Osteoblast (primary cell): Measurements from ENCODE around the gene OPN1SW. TPM values are rescaled to one million over a fixed set of nuclear protein-coding genes. Genes with fewer than 3 reads are reported as not detected.

ENCODE experiments used
- DNase-seq: peaks from one replicate; pipeline ENCODE4 v3.0.0; 2011; ENCODE audit warnings: low spot score, mixed read lengths; ENCODE audit not compliant: insufficient read length; ENCODE audit errors: missing footprints
- H2AFZ ChIP-seq: 2 replicates; pipeline ENCODE4 v1.6.0; 2011; ENCODE audit warnings: mild to moderate bottlenecking, low read length
- H3K27ac ChIP-seq: 2 replicates; pipeline ENCODE4 v1.5.1; 2011; ENCODE audit warnings: mild to moderate bottlenecking, low read depth, low read length, moderate library complexity
- H3K27me3 ChIP-seq: 2 replicates; pipeline ENCODE4 v1.6.0; 2012; ENCODE audit warnings: mild to moderate bottlenecking, control low read depth, inconsistent platforms, low read length, moderate library complexity; ENCODE audit not compliant: insufficient read depth
- H3K36me3 ChIP-seq: 2 replicates; pipeline ENCODE4 v1.5.1; 2011; ENCODE audit warnings: mild to moderate bottlenecking, low read length, control low read depth, moderate library complexity; ENCODE audit not compliant: insufficient read depth
- H3K4me1 ChIP-seq: 2 replicates; pipeline ENCODE4 v1.5.1; 2011; ENCODE audit warnings: mild to moderate bottlenecking, low read length, control low read depth, moderate library complexity; ENCODE audit not compliant: insufficient read depth
- H3K4me2 ChIP-seq: 2 replicates; pipeline ENCODE4 v1.6.0; 2011; ENCODE audit warnings: mild to moderate bottlenecking, low read length; ENCODE audit not compliant: insufficient read depth
- H3K4me3 ChIP-seq: fragments of 200-600 bp; sonication (generic); 3 replicates; pipeline ENCODE4 v1.5.1; 2012; ENCODE audit warnings: mild to moderate bottlenecking, low read length, inconsistent platforms; ENCODE audit not compliant: insufficient read depth
- H3K79me2 ChIP-seq: 2 replicates; pipeline ENCODE4 v1.6.0; 2012; ENCODE audit warnings: mild to moderate bottlenecking, low read length, control low read depth, inconsistent platforms; ENCODE audit not compliant: insufficient read depth
- H3K9me3 ChIP-seq: 2 replicates; pipeline ENCODE4 v1.5.1; 2011; ENCODE audit warnings: low read depth, low read length, control low read depth
- H4K20me1 ChIP-seq: 2 replicates; pipeline ENCODE4 v1.6.0; 2012; ENCODE audit warnings: mild to moderate bottlenecking, low read length, control low read depth; ENCODE audit not compliant: insufficient read depth
- total RNA-seq: library from RNA; depleted of rRNA; stranded (reverse); fragments of >200 nt; gene quantifications from 2 replicates; pipeline ENCODE4 v1.2.3, GENCODE V29; 2012
- TF ChIP-seq, protein P1 (sequence below): IDR thresholded peaks from 2 replicates; pipeline ENCODE4 v1.5.1; 2011; ENCODE audit warnings: mild to moderate bottlenecking, low read depth, low read length, moderate library complexity; ENCODE audit errors: extremely low read depth

The OPN1SW gene
- total RNA-seq, 1 donor = not detected

DNA sequence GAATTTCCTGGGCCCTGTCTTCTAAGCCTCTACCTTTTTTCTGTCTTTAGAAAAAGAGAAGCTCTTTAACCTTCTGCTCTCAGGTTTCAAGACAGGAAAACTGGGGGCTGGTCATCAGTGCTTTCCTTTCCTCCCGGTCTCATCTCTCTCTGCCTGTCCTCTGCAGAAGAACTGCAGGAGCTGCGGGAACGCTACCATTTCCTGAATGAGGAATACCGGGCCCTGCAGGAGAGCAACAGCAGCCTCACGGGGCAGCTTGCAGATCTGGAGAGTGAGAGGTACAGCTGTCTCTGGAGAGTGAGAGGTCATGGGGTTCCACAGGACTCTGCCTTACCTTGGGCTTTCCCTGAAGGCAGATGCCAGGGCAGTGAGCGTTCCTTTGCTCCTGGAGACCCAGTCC is 28.9 kb upstream of the OPN1SW start:
- no peaks in the 10 kb centered on the region for H4K20me1 ChIP-seq
- H3K27me3 ChIP-seq = no peaks in the 10 kb centered on the region
- H3K4me2 ChIP-seq = no peak overlapping the region
- no peak overlapping the region for H2AFZ ChIP-seq
- no peak overlapping the region for H3K4me3 ChIP-seq
- no peaks in the 10 kb centered on the region for H3K4me1 ChIP-seq
- DNase-seq = no peak
- H3K36me3 ChIP-seq = peaks cover 5% of the 10 kb centered on the region
- no peaks in the 10 kb centered on the region for H3K9me3 ChIP-seq
- H3K79me2 ChIP-seq = no peaks in the 10 kb centered on the region
- no peak overlapping the region for H3K27ac ChIP-seq
- TF ChIP-seq, protein P1, sequence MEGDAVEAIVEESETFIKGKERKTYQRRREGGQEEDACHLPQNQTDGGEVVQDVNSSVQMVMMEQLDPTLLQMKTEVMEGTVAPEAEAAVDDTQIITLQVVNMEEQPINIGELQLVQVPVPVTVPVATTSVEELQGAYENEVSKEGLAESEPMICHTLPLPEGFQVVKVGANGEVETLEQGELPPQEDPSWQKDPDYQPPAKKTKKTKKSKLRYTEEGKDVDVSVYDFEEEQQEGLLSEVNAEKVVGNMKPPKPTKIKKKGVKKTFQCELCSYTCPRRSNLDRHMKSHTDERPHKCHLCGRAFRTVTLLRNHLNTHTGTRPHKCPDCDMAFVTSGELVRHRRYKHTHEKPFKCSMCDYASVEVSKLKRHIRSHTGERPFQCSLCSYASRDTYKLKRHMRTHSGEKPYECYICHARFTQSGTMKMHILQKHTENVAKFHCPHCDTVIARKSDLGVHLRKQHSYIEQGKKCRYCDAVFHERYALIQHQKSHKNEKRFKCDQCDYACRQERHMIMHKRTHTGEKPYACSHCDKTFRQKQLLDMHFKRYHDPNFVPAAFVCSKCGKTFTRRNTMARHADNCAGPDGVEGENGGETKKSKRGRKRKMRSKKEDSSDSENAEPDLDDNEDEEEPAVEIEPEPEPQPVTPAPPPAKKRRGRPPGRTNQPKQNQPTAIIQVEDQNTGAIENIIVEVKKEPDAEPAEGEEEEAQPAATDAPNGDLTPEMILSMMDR = no peak

DNA sequence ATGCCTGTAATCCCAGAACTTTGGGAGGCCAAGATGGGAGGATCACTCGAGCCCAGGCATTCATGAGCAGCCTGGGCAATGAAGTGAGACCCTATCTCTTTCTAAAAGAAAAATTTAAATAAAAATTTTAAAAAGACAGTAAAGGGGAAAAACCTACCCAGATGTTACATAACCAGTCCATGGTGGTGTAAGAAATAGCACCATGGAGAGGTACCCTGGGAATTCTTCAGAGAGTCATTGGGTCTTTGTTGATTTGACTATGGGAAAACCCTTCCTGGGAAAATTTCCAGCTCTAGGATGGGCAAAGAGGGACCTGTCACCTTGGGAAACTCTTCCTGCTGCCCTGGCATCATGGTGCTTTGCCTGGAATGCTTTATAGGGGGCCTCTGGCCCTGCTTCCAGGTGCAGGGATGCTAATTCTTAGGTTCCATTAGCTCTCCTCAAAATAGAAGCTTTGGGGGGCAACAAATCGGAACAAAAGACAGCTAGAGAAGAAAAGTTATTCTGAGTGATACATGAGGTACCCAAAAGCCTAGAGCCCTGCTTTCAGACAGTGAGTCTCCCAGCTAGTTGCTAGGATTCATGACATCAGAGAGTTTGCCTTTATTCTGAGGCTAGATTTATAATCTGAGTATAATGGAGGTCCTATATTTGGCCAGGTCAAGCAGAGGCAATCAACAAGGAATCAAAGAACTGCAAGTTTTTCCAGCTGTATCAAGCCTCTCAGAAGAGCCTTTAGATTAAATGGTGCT is 26.2 kb upstream of the OPN1SW start:
- H2AFZ ChIP-seq = no peak overlapping the region
- H3K36me3 ChIP-seq = no peaks in the 10 kb centered on the region
- no peak overlapping the region for H3K27ac ChIP-seq
- TF ChIP-seq, protein P1 = no peak
- H3K79me2 ChIP-seq = no peaks in the 10 kb centered on the region
- DNase-seq = no peak
- H3K27me3 ChIP-seq = no peaks in the 10 kb centered on the region
- no peak overlapping the region for H3K4me2 ChIP-seq
- H4K20me1 ChIP-seq = no peaks in the 10 kb centered on the region
- no peak overlapping the region for H3K4me3 ChIP-seq
- H3K4me1 ChIP-seq = no peaks in the 10 kb centered on the region
- H3K9me3 ChIP-seq = no peaks in the 10 kb centered on the region

DNA sequence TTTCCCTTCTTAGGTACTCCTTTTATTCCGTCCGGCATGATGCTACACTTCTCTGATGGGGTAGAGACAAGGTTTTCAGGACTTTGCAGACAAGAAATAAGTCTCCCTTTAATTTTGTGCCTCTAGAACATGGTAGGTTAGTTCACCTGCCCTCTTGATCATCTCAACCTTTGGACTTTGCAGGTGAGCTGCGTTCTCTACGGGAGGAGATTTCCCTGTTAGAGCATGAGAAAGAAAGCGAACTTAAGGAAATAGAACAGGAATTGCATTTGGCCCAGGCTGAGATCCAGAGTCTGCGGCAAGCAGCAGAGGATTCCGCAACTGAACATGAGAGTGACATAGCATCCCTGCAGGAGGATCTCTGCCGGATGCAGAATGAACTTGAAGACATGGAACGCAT is 25.4 kb upstream of the OPN1SW start:
- Histone ChIP-seq H3K4me2 (no peak overlapping the region), H2AFZ (no peak overlapping the region), H3K4me3 (no peak overlapping the region)

DNA sequence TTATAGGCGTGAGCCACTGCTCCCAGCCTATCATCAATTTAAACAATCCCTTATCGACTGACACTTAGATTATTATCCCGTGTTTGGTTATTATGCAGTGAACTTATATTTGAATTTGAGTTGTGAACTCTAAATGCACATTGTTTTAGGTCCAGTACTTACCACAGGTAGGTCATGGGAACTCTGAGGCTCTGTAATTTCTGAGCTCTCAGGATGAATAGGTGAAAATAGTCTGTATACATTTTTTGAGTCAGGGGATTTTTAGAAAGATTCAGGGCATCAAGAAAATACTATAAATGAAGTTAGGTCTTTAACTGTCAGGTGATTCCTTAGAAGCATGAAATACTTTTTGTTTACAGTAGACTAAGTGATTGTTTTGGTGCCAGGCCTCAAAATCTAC is 25.0 kb upstream of the OPN1SW start:
- Histone ChIP-seq H3K36me3 (no peaks in the 10 kb centered on the region), H3K9me3 (no peaks in the 10 kb centered on the region), H3K27ac (no peak overlapping the region), H3K79me2 (no peaks in the 10 kb centered on the region), H3K4me3 (no peak overlapping the region), H3K4me2 (no peak overlapping the region), H2AFZ (no peak overlapping the region), H4K20me1 (no peaks in the 10 kb centered on the region), H3K4me1 (peaks cover 4% of the 10 kb centered on the region), H3K27me3 (no peaks in the 10 kb centered on the region)
- DNase-seq = no peak
- TF ChIP-seq, protein P1 = no peak

More for the DNA sequence above, 25.4 kb upstream of the OPN1SW start:
- H3K9me3 ChIP-seq = no peaks in the 10 kb centered on the region
- no peaks in the 10 kb centered on the region for H3K36me3 ChIP-seq
- DNase-seq = no peak
- H3K79me2 ChIP-seq = no peaks in the 10 kb centered on the region
- no peak overlapping the region for H3K27ac ChIP-seq
- H3K4me1 ChIP-seq = peaks cover 4% of the 10 kb centered on the region
- H3K27me3 ChIP-seq = no peaks in the 10 kb centered on the region
- no peaks in the 10 kb centered on the region for H4K20me1 ChIP-seq
- TF ChIP-seq, protein P1 = no peak
